ACC112 (cell line): ENCODE measurements around the gene EGFR.

ENCODE experiments used
- H2AFZ ChIP-seq: fragments of 200-600 bp; sonication (generic); one replicate; pipeline ENCODE4 v1.6.0; 2017; ENCODE audit warnings: antibody characterized with exemption, low read length; ENCODE audit not compliant: unreplicated experiment
- H3K27ac ChIP-seq: fragments of 200-600 bp; sonication (generic); 2 replicates; pipeline ENCODE4 v1.5.1; 2014; ENCODE audit warnings: low read depth, mild to moderate bottlenecking, antibody characterized with exemption, low read length, moderate library complexity
- H3K27me3 ChIP-seq: fragments of 200-600 bp; sonication (generic); 2 replicates; pipeline ENCODE4 v1.6.1; 2014; ENCODE audit warnings: mild to moderate bottlenecking, antibody characterized with exemption, low read length, moderate library complexity, mixed read lengths; ENCODE audit not compliant: insufficient read depth
- H3K36me3 ChIP-seq: fragments of 200-600 bp; sonication (generic); 2 replicates; pipeline ENCODE4 v1.6.1; 2016; ENCODE audit warnings: mild to moderate bottlenecking, antibody characterized with exemption, low read length, moderate library complexity, mixed read lengths; ENCODE audit not compliant: insufficient read depth
- H3K4me1 ChIP-seq: fragments of 200-600 bp; sonication (generic); one replicate; pipeline ENCODE4 v1.6.1; 2016; ENCODE audit warnings: low read length, mixed read lengths; ENCODE audit not compliant: insufficient read depth, unreplicated experiment, control insufficient read depth
- H3K4me3 ChIP-seq: fragments of 200-600 bp; sonication (generic); 2 replicates; pipeline ENCODE4 v1.5.1; 2014; ENCODE audit warnings: mild to moderate bottlenecking, low read depth, low read length
- H3K79me2 ChIP-seq: fragments of 200-600 bp; sonication (generic); one replicate; pipeline ENCODE4 v1.6.0; 2016; ENCODE audit warnings: low read length; ENCODE audit not compliant: control insufficient read depth, unreplicated experiment, insufficient read depth

The EGFR gene

GRCh38 chr7:55101359-55101758, 82.5 kb downstream of the EGFR start:
- Histone ChIP-seq H3K27me3 (no peaks in the 10 kb centered on the region), H2AFZ (no peak overlapping the region), H3K27ac (no peak overlapping the region), H3K79me2 (peaks cover 66% of the 10 kb centered on the region), H3K4me1 (peaks cover 48% of the 10 kb centered on the region), H3K36me3 (no peaks in the 10 kb centered on the region), H3K4me3 (no peak overlapping the region)

GRCh38 chr7:55104123-55104522, 85.3 kb downstream of the EGFR start:
- H3K79me2 ChIP-seq = peaks cover 71% of the 10 kb centered on the region
- no peak overlapping the region for H3K4me3 ChIP-seq
- no peaks in the 10 kb centered on the region for H3K27me3 ChIP-seq
- no peaks in the 10 kb centered on the region for H3K36me3 ChIP-seq
- peaks cover 54% of the 10 kb centered on the region for H3K4me1 ChIP-seq
- H3K27ac ChIP-seq = no peak overlapping the region
- no peak overlapping the region for H2AFZ ChIP-seq

GRCh38 chr7:55104712-55105433, 86.1 kb downstream of the EGFR start:
- H3K27ac ChIP-seq = no peak overlapping the region
- H3K36me3 ChIP-seq = no peaks in the 10 kb centered on the region
- no peaks in the 10 kb centered on the region for H3K27me3 ChIP-seq
- H3K4me3 ChIP-seq = no peak overlapping the region
- peaks cover 58% of the 10 kb centered on the region for H3K4me1 ChIP-seq
- no peak overlapping the region for H2AFZ ChIP-seq
- peaks cover 73% of the 10 kb centered on the region for H3K79me2 ChIP-seq

GRCh38 chr7:55105952-55106351, 87.1 kb downstream of the EGFR start:
- H3K4me3 ChIP-seq = no peak overlapping the region
- H2AFZ ChIP-seq = no peak overlapping the region
- no peaks in the 10 kb centered on the region for H3K36me3 ChIP-seq
- peaks cover 67% of the 10 kb centered on the region for H3K4me1 ChIP-seq
- no peaks in the 10 kb centered on the region for H3K27me3 ChIP-seq
- H3K79me2 ChIP-seq = peaks cover 76% of the 10 kb centered on the region
- H3K27ac ChIP-seq = no peak overlapping the region

GRCh38 chr7:55107946-55108345, 89.1 kb downstream of the EGFR start:
- peak overlapping the region; percentile 21; the same call in 1 of the 2 replicates for H3K27ac ChIP-seq
- no peaks in the 10 kb centered on the region for H3K36me3 ChIP-seq
- H3K4me3 ChIP-seq = no peak overlapping the region
- H3K79me2 ChIP-seq = peaks cover 91% of the 10 kb centered on the region
- H2AFZ ChIP-seq = no peak overlapping the region
- peaks cover 72% of the 10 kb centered on the region for H3K4me1 ChIP-seq
- H3K27me3 ChIP-seq = no peaks in the 10 kb centered on the region

GRCh38 chr7:55108401-55108800, 89.6 kb downstream of the EGFR start:
- no peak overlapping the region for H3K4me3 ChIP-seq
- no peak overlapping the region for H2AFZ ChIP-seq
- H3K36me3 ChIP-seq = no peaks in the 10 kb centered on the region
- H3K27me3 ChIP-seq = no peaks in the 10 kb centered on the region
- peak overlapping the region; percentile 21; the same call in 1 of the 2 replicates for H3K27ac ChIP-seq
- H3K79me2 ChIP-seq = peaks cover 95% of the 10 kb centered on the region
- H3K4me1 ChIP-seq = peaks cover 72% of the 10 kb centered on the region

GRCh38 chr7:55108818-55109217, 90.0 kb downstream of the EGFR start:
- H3K4me1 ChIP-seq = peaks cover 72% of the 10 kb centered on the region
- no peak overlapping the region for H2AFZ ChIP-seq
- peak overlapping the region; percentile 44; the same call in 1 of the 2 replicates for H3K27ac ChIP-seq
- H3K4me3 ChIP-seq = no peak overlapping the region
- H3K27me3 ChIP-seq = no peaks in the 10 kb centered on the region
- H3K79me2 ChIP-seq = peaks cover 97% of the 10 kb centered on the region
- no peaks in the 10 kb centered on the region for H3K36me3 ChIP-seq

- peaks cover 66% of the 10 kb centered on the region for H3K4me1 ChIP-seq
- H3K79me2 ChIP-seq = peaks cover 91% of the 10 kb centered on the region
- no peak overlapping the region for H3K4me3 ChIP-seq
- H3K27me3 ChIP-seq = no peaks in the 10 kb centered on the region
- H3K36me3 ChIP-seq = no peaks in the 10 kb centered on the region
- no peak overlapping the region for H2AFZ ChIP-seq
- H3K27ac ChIP-seq = peak overlapping the region; percentile 44; the same call in 1 of the 2 replicates
Observed at GRCh38 chr7:55109404-55110167, 90.8 kb downstream of the EGFR start.

GRCh38 chr7:55110282-55110992, 91.6 kb downstream of the EGFR start:
- no peak overlapping the region; the same call in 1 of the 2 replicates for H3K27ac ChIP-seq

GRCh38 chr7:55110993-55111361, 92.2 kb downstream of the EGFR start:
- no peak overlapping the region for H3K4me3 ChIP-seq
- no peaks in the 10 kb centered on the region for H3K27me3 ChIP-seq
- H3K27ac ChIP-seq = peak overlapping the region; percentile 13; the same call in 1 of the 2 replicates
- H3K4me1 ChIP-seq = peaks cover 52% of the 10 kb centered on the region
- 0 out of 2 replicates have a peak, but pooled peaks cover 2% of the 10 kb centered on the region for H3K36me3 ChIP-seq
- H3K79me2 ChIP-seq = peaks cover 83% of the 10 kb centered on the region
- H2AFZ ChIP-seq = no peak overlapping the region

More at GRCh38 chr7:55110282-55110992, 91.6 kb downstream of the EGFR start:
- no peak overlapping the region for H2AFZ ChIP-seq
- H3K36me3 ChIP-seq = 0 out of 2 replicates have a peak, but pooled peaks cover 2% of the 10 kb centered on the region
- H3K79me2 ChIP-seq = peaks cover 83% of the 10 kb centered on the region
- no peaks in the 10 kb centered on the region for H3K27me3 ChIP-seq
- no peak overlapping the region for H3K4me3 ChIP-seq
- H3K4me1 ChIP-seq = peaks cover 58% of the 10 kb centered on the region
